Raji (cell line): Measurements from ENCODE around the gene JCHAIN.

Experiments
- POLR2A ChIP-seq: IDR thresholded peaks from 2 replicates; pipeline ENCODE4 v1.6.1; 2011; ENCODE audit warnings: low read depth, low read length, control low read depth; ENCODE audit not compliant: insufficient read depth

The JCHAIN gene

GRCh38 chr4:70619288-70619687 is 47.0 kb downstream of the JCHAIN start:
- no peak for TF ChIP-seq POLR2A

- TF ChIP-seq POLR2A, result no peak
Observed at GRCh38 chr4:70614184-70614555, 52.1 kb downstream of the JCHAIN start.

GRCh38 chr4:70613306-70614183 is 52.8 kb downstream of the JCHAIN start:
- no peak for TF ChIP-seq POLR2A

- no peak for TF ChIP-seq POLR2A
Observed at GRCh38 chr4:70608324-70608723, 58.0 kb downstream of the JCHAIN start.

GRCh38 chr4:70607334-70607853 is 58.9 kb downstream of the JCHAIN start:
- no peak for TF ChIP-seq POLR2A

- no peak for TF ChIP-seq POLR2A
Observed at GRCh38 chr4:70606459-70606858, 59.8 kb downstream of the JCHAIN start.
